Erythroblast (primary cell): ENCODE data around the gene RAB31.

Experiments used
- GATA1 ChIP-seq: IDR thresholded peaks from 2 replicates; pipeline ENCODE4 v1.6.1; 2011; ENCODE audit warnings: low read depth, mild to moderate bottlenecking, control low read depth, low read length, moderate library complexity
- POLR2A ChIP-seq: IDR thresholded peaks from 2 replicates; pipeline ENCODE4 v1.6.1; 2011; ENCODE audit warnings: mild to moderate bottlenecking, low read length

- TF ChIP-seq POLR2A: no peak
- TF ChIP-seq GATA1: no peak
These were observed 6.9 kb downstream of the RAB31 start for GRCh38 chr18:9715088-9715343.
